Upper lobe of left lung (tissue), 6 donors: ENCODE results near the gene TTC7B. TPM values are rescaled to one million over a fixed set of nuclear protein-coding genes. Genes with fewer than 3 reads are reported as not detected.
A peak's percentile ranks its signal among the peaks of the same experiment; 100 is the strongest.

Experiments
- ATAC-seq, 2 donors: fragments of 200-7000 bp; cut with Tn5 transposase; one replicate each; pipeline ENCODE4 v1.9.1; 2022; ENCODE audit warnings: mild to moderate bottlenecking in 2 of 2, moderate library complexity in 2 of 2; ENCODE audit not compliant: low FRiP score in 2 of 2
- DNase-seq, 2 donors: peaks; one replicate each; pipeline ENCODE4 v3.0.0-alpha.2; 2019 to 2020
- H3K27ac ChIP-seq, 4 donors: fragments of 200-600 bp; sonication (generic); one replicate each; pipeline ENCODE4 v1.5.1; 2016 to 2019
- H3K27me3 ChIP-seq, 4 donors: fragments of 200-600 bp; sonication (generic); one replicate each; pipeline ENCODE4 v1.5.1; 2017 to 2019
- H3K36me3 ChIP-seq, 4 donors: fragments of 200-600 bp; sonication (generic); one replicate each; pipeline ENCODE4 v1.5.1; 2016 to 2019
- H3K4me1 ChIP-seq, 4 donors: fragments of 200-600 bp; sonication (generic); one replicate each; pipeline ENCODE4 v1.5.1; 2018 to 2019
- H3K4me3 ChIP-seq, 4 donors: fragments of 200-600 bp; sonication (generic); one replicate each; pipeline ENCODE4 v1.5.1; 2017 to 2019; ENCODE audit warnings: mild to moderate bottlenecking in 2 of 4, moderate library complexity in 1 of 4
- H3K9me3 ChIP-seq, 4 donors: fragments of 200-600 bp; sonication (generic); one replicate each; pipeline ENCODE4 v1.5.1; 2018 to 2019
- EP300 ChIP-seq, 4 donors: sonication (generic); formaldehyde crosslinking; IDR thresholded peaks; one replicate each; pipeline ENCODE4 v1.5.1; 2017; ENCODE audit warnings: antibody characterized with exemption in 4 of 4, control low read depth in 2 of 4
- POLR2A ChIP-seq, 4 donors: fragments of 450-650 bp; IDR thresholded peaks; one replicate each; pipeline ENCODE4 v1.5.1; 2016 to 2017; ENCODE audit warnings: antibody characterized with exemption in 4 of 4, mild to moderate bottlenecking in 2 of 4
- POLR2AphosphoS5 ChIP-seq, 2 donors: sonication (generic); formaldehyde crosslinking; IDR thresholded peaks; one replicate each; pipeline ENCODE4 v1.5.1; 2017; ENCODE audit warnings: antibody characterized with exemption in 2 of 2
- whole genome bisulfite sequencing, 2 donors: methylation state at CpG; one replicate each; pipeline ENCODE4 v1.1.5; 2017 to 2018; 5-methylcytosine and 5-hydroxymethylcytosine counted together
- total RNA-seq, 6 donors: library from RNA; depleted of rRNA in 4 of 6; stranded (reverse); fragments of >200 nt in 4 of 6; gene quantifications; one replicate each; pipeline versions ENCODE4 v1.1.0 to v1.2.1, GENCODE V29; 2016 to 2021
- TF ChIP-seq, protein P1 (sequence below), 6 experiments: fragments of 450-650 bp in 4 of 6; fragments of 200-600 bp in 2 of 6; sonication (generic) in 2 of 6; IDR thresholded peaks; one replicate each; pipeline ENCODE4 v1.5.1; 2016 to 2019; ENCODE audit warnings: antibody characterized with exemption in 6 of 6
- donor health status: DM: no; HTN: no; CAD: no; lungs with moderate emphysema.
- donor health status: DM: no; HTN: yes; CAD: no; lungs with severe emphysema.

TTC7B gene
- total RNA-seq, 6 donors from 2014 or later = 13.5 to 87.3 (median 37.5) TPM

DNA sequence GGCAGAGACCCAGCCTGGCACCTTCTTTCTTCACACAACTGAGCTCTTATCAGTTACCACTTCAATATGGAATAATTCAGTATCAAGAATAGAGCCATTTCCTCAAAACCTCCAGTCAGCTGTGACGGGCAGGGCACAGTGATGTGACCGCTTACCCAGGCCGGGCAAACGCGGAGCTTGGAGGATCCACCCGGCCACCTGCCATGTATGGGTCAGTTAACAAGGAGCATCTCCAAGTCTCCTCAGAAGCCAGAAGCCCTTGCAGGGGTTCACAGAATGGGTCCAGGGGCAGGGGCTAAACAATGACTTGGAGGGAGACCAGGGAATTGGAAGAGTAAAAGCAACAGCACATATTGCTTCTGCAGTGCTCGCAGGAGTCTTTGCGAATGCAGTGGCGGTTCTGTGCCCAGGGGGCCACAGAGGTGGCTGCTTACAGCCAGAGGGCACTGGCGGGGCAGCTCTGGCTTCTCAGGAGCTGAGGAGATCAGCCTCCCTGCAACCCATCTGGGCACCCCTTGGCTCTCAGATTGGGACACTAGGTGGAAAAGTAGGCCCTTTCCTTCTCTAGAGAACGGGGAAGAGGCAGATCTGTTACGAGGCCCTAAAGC lies 257.1 kb downstream of the TTC7B start:
- Histone ChIP-seq H3K27ac (no peak overlapping the region), H3K4me3 (no peak overlapping the region), H3K36me3 (no peaks in the 10 kb centered on the region), H3K9me3 (no peaks in the 10 kb centered on the region), H3K4me1 (peaks cover 0 to 13% (median 9%) of the 10 kb centered on the region in 4 donors), H3K27me3 (no peaks in the 10 kb centered on the region)
- DNase-seq (peak in 1 of 2 donors; percentile 36), ATAC-seq (no peak)
- TF ChIP-seq EP300 (IDR thresholded peaks at IDR 0.05) (no peak), POLR2A (IDR thresholded peaks at IDR 0.05) (no peak), POLR2AphosphoS5 (IDR thresholded peaks at IDR 0.05) (no peak)
- TF ChIP-seq, protein P1, sequence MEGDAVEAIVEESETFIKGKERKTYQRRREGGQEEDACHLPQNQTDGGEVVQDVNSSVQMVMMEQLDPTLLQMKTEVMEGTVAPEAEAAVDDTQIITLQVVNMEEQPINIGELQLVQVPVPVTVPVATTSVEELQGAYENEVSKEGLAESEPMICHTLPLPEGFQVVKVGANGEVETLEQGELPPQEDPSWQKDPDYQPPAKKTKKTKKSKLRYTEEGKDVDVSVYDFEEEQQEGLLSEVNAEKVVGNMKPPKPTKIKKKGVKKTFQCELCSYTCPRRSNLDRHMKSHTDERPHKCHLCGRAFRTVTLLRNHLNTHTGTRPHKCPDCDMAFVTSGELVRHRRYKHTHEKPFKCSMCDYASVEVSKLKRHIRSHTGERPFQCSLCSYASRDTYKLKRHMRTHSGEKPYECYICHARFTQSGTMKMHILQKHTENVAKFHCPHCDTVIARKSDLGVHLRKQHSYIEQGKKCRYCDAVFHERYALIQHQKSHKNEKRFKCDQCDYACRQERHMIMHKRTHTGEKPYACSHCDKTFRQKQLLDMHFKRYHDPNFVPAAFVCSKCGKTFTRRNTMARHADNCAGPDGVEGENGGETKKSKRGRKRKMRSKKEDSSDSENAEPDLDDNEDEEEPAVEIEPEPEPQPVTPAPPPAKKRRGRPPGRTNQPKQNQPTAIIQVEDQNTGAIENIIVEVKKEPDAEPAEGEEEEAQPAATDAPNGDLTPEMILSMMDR (IDR thresholded peaks at IDR 0.05) = no peak
- 90 to 94% methylated on average over 5 to 12 of the region's 12 CpGs for WGBS, 2 donors

DNA sequence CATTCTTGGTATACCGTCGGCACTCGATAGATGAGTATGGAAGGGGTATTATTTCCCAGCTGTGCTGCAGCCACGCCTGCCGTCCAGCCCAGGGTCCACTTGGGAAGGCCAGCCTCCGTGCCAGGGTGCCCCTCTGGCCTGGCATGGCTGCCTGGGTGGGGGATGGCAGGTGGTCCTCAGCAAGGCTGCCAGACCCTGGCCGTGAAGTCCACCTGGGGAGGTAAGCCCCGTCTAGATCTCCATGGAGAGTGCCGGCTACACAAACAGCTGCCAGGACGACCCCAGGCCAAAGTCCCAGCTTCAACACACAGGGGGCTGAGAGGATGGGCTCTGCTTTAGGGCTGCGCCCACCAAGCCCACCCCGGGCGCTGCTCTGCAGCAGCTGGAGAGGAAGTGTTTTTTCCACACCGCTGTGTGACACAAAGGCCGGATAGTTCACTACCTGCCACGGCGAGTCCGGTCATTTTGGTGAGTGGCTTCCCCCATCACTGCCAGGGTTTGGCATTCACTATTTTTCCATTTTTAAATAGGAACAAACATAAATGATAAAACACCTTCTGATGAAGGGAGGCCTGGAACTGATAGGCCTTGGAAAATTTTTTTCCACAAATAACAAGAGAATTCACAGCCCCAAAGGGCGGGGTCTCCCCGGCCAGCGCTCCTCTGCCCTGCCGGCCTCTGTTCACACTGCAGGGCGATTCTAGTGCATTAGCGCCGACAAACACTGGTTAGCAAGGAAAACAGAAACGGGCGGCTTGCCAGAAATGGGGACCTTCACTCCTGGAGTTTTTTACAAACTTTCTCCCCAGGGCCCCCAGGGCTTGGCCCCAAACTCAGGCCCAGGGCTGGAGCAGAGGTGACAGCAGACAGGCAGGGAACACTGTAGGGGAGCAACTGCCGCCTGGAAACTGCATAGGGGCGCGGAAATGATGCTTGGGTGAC lies 257.9 kb downstream of the TTC7B start:
- 88 to 95% methylated on average over 19 to 30 of the region's 30 CpGs for WGBS, 2 donors
- H3K27me3 ChIP-seq = no peaks in the 10 kb centered on the region
- DNase-seq (peak in 1 of 2 donors; percentile 63), ATAC-seq (no peak)
- H3K27ac ChIP-seq = no peak overlapping the region
- no peaks in the 10 kb centered on the region for H3K9me3 ChIP-seq
- H3K4me1 ChIP-seq = peaks cover 0 to 17% (median 9%) of the 10 kb centered on the region in 4 donors
- H3K4me3 ChIP-seq = no peak overlapping the region
- TF ChIP-seq POLR2AphosphoS5 (IDR thresholded peaks at IDR 0.05) (no peak), POLR2A (IDR thresholded peaks at IDR 0.05) (no peak), EP300 (IDR thresholded peaks at IDR 0.05) (no peak)
- TF ChIP-seq, protein P1 (IDR thresholded peaks at IDR 0.05) = no peak
- H3K36me3 ChIP-seq = no peaks in the 10 kb centered on the region

DNA sequence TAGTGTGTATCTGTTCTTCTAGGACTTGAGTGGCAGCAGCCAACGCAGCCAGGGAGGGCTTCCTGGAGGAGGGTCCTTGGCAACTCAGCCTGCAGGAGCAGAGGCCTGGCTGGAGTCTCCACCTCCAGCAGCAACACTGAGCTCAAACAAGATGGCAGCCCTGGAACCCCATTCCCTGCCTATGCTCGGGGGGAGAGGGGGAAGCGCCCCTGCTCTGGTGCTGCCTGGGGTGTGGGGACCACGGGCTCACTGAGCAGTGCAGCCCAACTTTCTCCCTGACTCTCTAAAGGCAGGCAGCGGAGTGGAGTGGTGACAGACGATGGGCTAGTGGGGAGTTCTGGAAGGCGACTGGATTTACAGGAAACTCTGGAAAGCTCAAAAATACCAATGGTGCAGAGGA lies 258.7 kb downstream of the TTC7B start:
- H3K27me3 ChIP-seq = no peaks in the 10 kb centered on the region
- peaks cover 0 to 17% (median 9%) of the 10 kb centered on the region in 4 donors for H3K4me1 ChIP-seq
- H3K36me3 ChIP-seq = no peaks in the 10 kb centered on the region
- H3K4me3 ChIP-seq = no peak overlapping the region
- no peak overlapping the region for H3K27ac ChIP-seq
- TF ChIP-seq, protein P1 (IDR thresholded peaks at IDR 0.05) = no peak
- no peak for TF ChIP-seq EP300 (IDR thresholded peaks at IDR 0.05)
- TF ChIP-seq POLR2A (IDR thresholded peaks at IDR 0.05) = no peak
- TF ChIP-seq POLR2AphosphoS5 (IDR thresholded peaks at IDR 0.05) = no peak
- DNase-seq = no peak
- H3K9me3 ChIP-seq = no peaks in the 10 kb centered on the region
- WGBS, 2 donors = 83 to 89% methylated on average over 1 to 7 of the region's 7 CpGs
- no peak for ATAC-seq

DNA sequence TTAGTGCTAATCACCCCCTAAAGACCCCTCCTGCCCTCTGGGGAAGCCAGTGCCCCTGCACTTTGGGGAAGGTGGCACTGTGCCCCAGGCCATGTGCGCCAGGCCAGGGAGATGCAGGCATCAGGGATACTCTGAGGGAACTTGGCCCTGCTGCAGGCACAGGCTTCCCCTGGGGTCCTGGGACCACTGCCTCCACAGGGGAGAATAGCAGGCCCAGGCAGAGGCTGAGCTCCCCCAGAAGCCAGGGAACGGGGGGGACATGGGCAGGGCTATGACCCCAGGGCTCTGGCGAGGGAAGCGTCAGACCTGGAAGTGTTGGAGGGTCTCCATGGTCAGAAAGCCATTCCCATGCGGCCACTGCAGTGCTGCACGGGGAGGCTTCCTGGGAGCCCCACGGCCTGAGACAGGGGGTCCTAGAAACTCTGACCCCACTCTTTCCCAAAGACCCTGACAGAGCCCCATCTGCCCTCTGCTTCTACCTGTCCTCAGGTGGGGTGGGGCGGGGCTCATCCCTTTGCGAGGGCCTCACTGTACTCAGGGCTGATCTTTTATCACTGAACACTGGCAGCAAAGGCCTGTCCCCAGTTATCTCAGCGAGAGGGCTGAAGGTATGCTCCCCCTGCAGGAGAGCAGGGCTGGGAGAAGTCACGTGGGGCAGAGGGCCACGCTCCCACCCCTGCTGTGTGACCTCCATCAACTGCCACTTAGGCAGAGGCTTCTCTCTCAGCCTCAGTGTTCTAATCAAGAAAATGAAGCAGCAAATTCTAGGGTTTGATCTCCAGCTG lies 259.4 kb downstream of the TTC7B start:
- ATAC-seq (no peak), DNase-seq (no peak)
- WGBS, 2 donors = 95 to 96% methylated on average over 3 to 12 of the region's 12 CpGs
- Histone ChIP-seq H3K36me3 (no peaks in the 10 kb centered on the region), H3K9me3 (no peaks in the 10 kb centered on the region), H3K4me1 (peaks cover 0 to 17% (median 10%) of the 10 kb centered on the region in 4 donors), H3K27ac (no peak overlapping the region), H3K27me3 (no peaks in the 10 kb centered on the region), H3K4me3 (no peak overlapping the region)
- TF ChIP-seq POLR2A (IDR thresholded peaks at IDR 0.05) (no peak), POLR2AphosphoS5 (IDR thresholded peaks at IDR 0.05) (no peak), EP300 (IDR thresholded peaks at IDR 0.05) (no peak)
- TF ChIP-seq, protein P1 (IDR thresholded peaks at IDR 0.05) = no peak
